ENCODE results near the gene SUCNR1.

The SUCNR1 gene

GRCh38 chr3:151901644-151902285 is 28.3 kb downstream of the SUCNR1 start:
- DNase-seq (ENCODE audit: low read depth) = no peak
- H3K4me3 ChIP-seq (ENCODE audit: low read depth, low read length) = no peak overlapping the region
- no peak for TF ChIP-seq CTCF (IDR thresholded peaks at IDR 0.05; ENCODE audit: control insufficient read depth, extremely low read depth, insufficient read depth)

- DNase-seq (ENCODE audit: low read depth) = no peak
- no peak for TF ChIP-seq CTCF (IDR thresholded peaks at IDR 0.05; ENCODE audit: control insufficient read depth, extremely low read depth, insufficient read depth)
- H3K4me3 ChIP-seq (ENCODE audit: low read depth, low read length) = no peak overlapping the region
Measured at GRCh38 chr3:151903501-151903991, 30.1 kb downstream of the SUCNR1 start.

GRCh38 chr3:151905647-151906046 is 32.2 kb downstream of the SUCNR1 start:
- no peak for TF ChIP-seq CTCF (IDR thresholded peaks at IDR 0.05; ENCODE audit: control insufficient read depth, extremely low read depth, insufficient read depth)
- no peak for DNase-seq (ENCODE audit: low read depth)
- no peak overlapping the region for H3K4me3 ChIP-seq (ENCODE audit: low read depth, low read length)

- TF ChIP-seq CTCF (IDR thresholded peaks at IDR 0.05; ENCODE audit: control insufficient read depth, extremely low read depth, insufficient read depth) = no peak
- DNase-seq (ENCODE audit: low read depth) = no peak
- no peak overlapping the region for H3K4me3 ChIP-seq (ENCODE audit: low read depth, low read length)
Measured at GRCh38 chr3:151906751-151907150, 33.3 kb downstream of the SUCNR1 start.

- no peak for DNase-seq (ENCODE audit: low read depth)
- H3K4me3 ChIP-seq (ENCODE audit: low read depth, low read length) = no peak overlapping the region
- TF ChIP-seq CTCF (IDR thresholded peaks at IDR 0.05; ENCODE audit: control insufficient read depth, extremely low read depth, insufficient read depth) = no peak
Measured at GRCh38 chr3:151908399-151908798, 35.0 kb downstream of the SUCNR1 start.

GRCh38 chr3:151909681-151910405 is 36.4 kb downstream of the SUCNR1 start:
- DNase-seq (ENCODE audit: low read depth) = no peak
- TF ChIP-seq CTCF (IDR thresholded peaks at IDR 0.05; ENCODE audit: control insufficient read depth, extremely low read depth, insufficient read depth) = no peak
- H3K4me3 ChIP-seq (ENCODE audit: low read depth, low read length) = no peak overlapping the region
